GM21528 (cell line): ENCODE results near the gene ADM5.

ENCODE experiments used
- ATAC-seq: cut with Tn5 transposase; IDR thresholded peaks from one replicate; pipeline ENCODE4 v1.9.1; 2021; ENCODE audit warnings: mild to moderate bottlenecking, moderate library complexity; ENCODE audit not compliant: unreplicated experiment, low FRiP score

ADM5 gene

GRCh38 chr19:49689133-49690078, at the start of gene ADM5:
ADM5 (plus strand) TSS chr19:49689594; CDS start chr19:49689838, 244 bp downstream.
- ATAC-seq, result no peak

- peak; percentile 59 for ATAC-seq
These were observed 49.1 kb upstream of the ADM5 start, which contains the start of gene RRAS for GRCh38 chr19:49640113-49640898. RRAS (minus strand) TSS chr19:49640143; CDS start chr19:49640098, 45 bp downstream.

GRCh38 chr19:49641688-49642491, 47.5 kb upstream of the ADM5 start, which contains the start of gene SCAF1:
SCAF1 (plus strand) TSS chr19:49642209; CDS start chr19:49645027, 2,818 bp downstream.
- peak; percentile 56 for ATAC-seq

- ATAC-seq, result no peak
These were observed 46.8 kb upstream of the ADM5 start for GRCh38 chr19:49642492-49643035.

GRCh38 chr19:49643466-49643865, 45.9 kb upstream of the ADM5 start:
- ATAC-seq, result no peak

GRCh38 chr19:49645592-49645991, 43.8 kb upstream of the ADM5 start:
- ATAC-seq, result no peak

- ATAC-seq, result no peak
These were observed 43.4 kb upstream of the ADM5 start for GRCh38 chr19:49645995-49646394.

GRCh38 chr19:49646586-49646985, 42.8 kb upstream of the ADM5 start:
- no peak for ATAC-seq

- ATAC-seq, result no peak
These were observed 38.2 kb upstream of the ADM5 start for GRCh38 chr19:49651029-49651819.

- no peak for ATAC-seq
These were observed 37.4 kb upstream of the ADM5 start for GRCh38 chr19:49651820-49652550.

- no peak for ATAC-seq
These were observed 36.6 kb upstream of the ADM5 start for GRCh38 chr19:49652551-49653465.

- ATAC-seq, result no peak
These were observed 36.0 kb upstream of the ADM5 start for GRCh38 chr19:49653466-49653806.

GRCh38 chr19:49654581-49654980, 34.8 kb upstream of the ADM5 start:
- ATAC-seq, result no peak

- no peak for ATAC-seq
These were observed 33.6 kb upstream of the ADM5 start for GRCh38 chr19:49655570-49656455.

- ATAC-seq, result no peak
These were observed 32.8 kb upstream of the ADM5 start for GRCh38 chr19:49656456-49657109.

- ATAC-seq, result no peak
These were observed 31.8 kb upstream of the ADM5 start for GRCh38 chr19:49657493-49658138.
